ENCODE results near the gene CARD6. TPM values are rescaled to one million over a fixed set of nuclear protein-coding genes. Genes with fewer than 3 reads are reported as not detected.

Gene CARD6
- total and polyA plus RNA-seq, 2 donors (not counting 1 experiment from before 2014, with no cell fraction given): 0.72 to 2.7 TPM

- WGBS (ENCODE audit: insufficient coverage): under 1% methylated on average over 52 of the region's 70 CpGs
- Histone ChIP-seq H3K4me3 (ENCODE audit: control extremely low read depth in 1 of 5, extremely low read depth in 1 of 5, insufficient read depth in 1 of 5, low read depth in 2 of 5, low read length in 4 of 5) (peak within 1 kb of the TSS; percentile 68 to 98 (median 82)), H3K36me3 (replicated peaks in 1 of 2; ENCODE audit: control extremely low read depth in 1 of 2, control insufficient read depth in 1 of 2, extremely low read depth in 1 of 2, insufficient read depth in 2 of 2, low read length in 1 of 2) (peaks cover 1 to 3% of the 10 kb centered on the region in 2 experiments), H4K20me1 (ENCODE audit: control insufficient read depth, insufficient read depth, low read length, poor library complexity, severe bottlenecking) (peaks cover 22% of the 10 kb centered on the region), H3K9ac (ENCODE audit: low read length) (peak within 1 kb of the TSS; percentile 91), H2AFZ (ENCODE audit: insufficient read depth, low read depth, low read length, poor library complexity, severe bottlenecking) (peak within 1 kb of the TSS; percentile 95), H3K4me2 (replicated peaks; ENCODE audit: low read depth, low read length, poor library complexity, severe bottlenecking) (peak within 1 kb of the TSS; percentile 96), H3K27me3 (replicated peaks in 1 of 4; ENCODE audit: control extremely low read depth in 1 of 4, control insufficient read depth in 3 of 4, insufficient read depth in 4 of 4, low read length in 3 of 4) (no peaks in the 10 kb centered on the region), H3K9me3 (ENCODE audit: control extremely low read depth in 1 of 3, control insufficient read depth in 2 of 3, insufficient read depth in 1 of 3, low read length in 2 of 3) (no peaks in the 10 kb centered on the region), H3K79me2 (ENCODE audit: control insufficient read depth, insufficient read depth, low read length) (peaks cover 48% of the 10 kb centered on the region), H3K4me1 (ENCODE audit: control insufficient read depth in 2 of 2, insufficient read depth in 2 of 2, low read length in 2 of 2) (peaks cover 15 to 23% of the 10 kb centered on the region in 2 donors), H3K27ac (ENCODE audit: low read length in 2 of 2) (peak within 1 kb of the TSS; percentile 87 to 94)
- Mint-ChIP-seq H3K27me3 (no peaks in the 10 kb centered on the region), H3K27ac (peak within 1 kb of the TSS; percentile 94), H3K9me3 (ENCODE audit: insufficient read depth) (no peaks in the 10 kb centered on the region), H3K4me1 (peaks cover 40% of the 10 kb centered on the region), H3K4me3 (peak within 1 kb of the TSS; percentile 82)
- TF ChIP-seq EZH2 (IDR thresholded peaks at IDR 0.05; ENCODE audit: borderline replicate concordance, insufficient read depth, low read depth, low read length, poor library complexity, severe bottlenecking) (no peak), CTCF (IDR thresholded peaks at IDR 0.05) (peak; percentile 81)
- intact Hi-C loops (cut with micrococcal nuclease): loop anchor here (1.0 kb wide), 4 partner anchors 37 to 1724 kb away; partner anchors contain the start of genes FBXO4, RICTOR, RPL37 and TTC33
- DNase-seq (peak; percentile 93), ATAC-seq (ENCODE audit: low read depth) (peak; percentile 95)
- CTCF ChIA-PET: interaction anchor here (1.0 to 1.1 kb wide), 3 partner anchors 35 to 1219 kb away, joined by 3 to 6 read pairs (median 4); partner anchors contain the start of gene RPL37
- POLR2A ChIA-PET: interaction anchor here (0.6 to 1.5 kb wide), 6 partner anchors 33 to 60 kb away, joined by 3 to 5 read pairs (median 4); partner anchors contain the start of gene RPL37
Measured at GRCh38 chr5:40798012-40798800, 43.0 kb upstream of the CARD6 start, which contains the start of gene PRKAA1. PRKAA1 (minus strand) TSS chr5:40798374; CDS start chr5:40798189, 185 bp downstream.

Data from B cell (primary cell).